Head of caudate nucleus (tissue), 42 donors: ENCODE results near the gene CARD11.

Source experiments
- DNase-seq, 42 donors: peaks; one replicate each; pipeline versions ENCODE4 v3.0.0 to v3.0.0-alpha.2; 2020 to 2021; ENCODE audit warnings: mixed read lengths in 7 of 42
- intact Hi-C: fragments of 100-400 bp; cut with DNase I; formaldehyde crosslinking; loops from one replicate; pipeline ENCODE4 v1.15.0; 2022

The CARD11 gene

GRCh38 chr7:2956526-2957368 is 86.9 kb downstream of the CARD11 start:
- peak in 6 of 42 donors; percentile 2 to 28 (median 15) for DNase-seq
- intact Hi-C loops = no loop called here

- DNase-seq = peak in 4 of 42 donors; percentile 1 to 23 (median 13)
- intact Hi-C loops = no loop called here
These were observed 87.6 kb downstream of the CARD11 start for GRCh38 chr7:2956076-2956475.

- peak in 3 of 42 donors; percentile 9 to 24 (median 11) for DNase-seq
- intact Hi-C loops = no loop called here
These were observed 88.4 kb downstream of the CARD11 start for GRCh38 chr7:2955269-2955668.

- intact Hi-C loops = no loop called here
- peak in 6 of 42 donors; percentile 9 to 37 (median 26) for DNase-seq
These were observed 89.2 kb downstream of the CARD11 start for GRCh38 chr7:2954433-2954853.

GRCh38 chr7:2953588-2954407 is 89.9 kb downstream of the CARD11 start:
- peak in 6 of 42 donors; percentile 8 to 28 (median 24) for DNase-seq
- intact Hi-C loops = no loop called here

- intact Hi-C loops = no loop called here
- peak in 5 of 42 donors; percentile 3 to 29 (median 6) for DNase-seq
These were observed 90.6 kb downstream of the CARD11 start for GRCh38 chr7:2953099-2953498.

- DNase-seq = peak in 6 of 42 donors; percentile 3 to 20 (median 8)
- intact Hi-C loops = no loop called here
These were observed 91.4 kb downstream of the CARD11 start for GRCh38 chr7:2952316-2952715.

- DNase-seq = no peak
- intact Hi-C loops = no loop called here
These were observed 93.1 kb downstream of the CARD11 start for GRCh38 chr7:2950578-2950977.

- no peak for DNase-seq
- intact Hi-C loops = no loop called here
These were observed 94.9 kb downstream of the CARD11 start for GRCh38 chr7:2948749-2949148.

GRCh38 chr7:2947058-2947780 is 96.4 kb downstream of the CARD11 start:
- DNase-seq = peak in 5 of 42 donors; percentile 3 to 21 (median 7)
- intact Hi-C loops = no loop called here

- peak in 4 of 42 donors; percentile 0 to 6 (median 1) for DNase-seq
- intact Hi-C loops = no loop called here
These were observed 98.5 kb downstream of the CARD11 start for GRCh38 chr7:2945171-2945570.

- intact Hi-C loops = no loop called here
- peak in 7 of 42 donors; percentile 5 to 29 (median 12) for DNase-seq
These were observed 98.9 kb downstream of the CARD11 start for GRCh38 chr7:2944739-2945138.

GRCh38 chr7:2943851-2944601 is 99.6 kb downstream of the CARD11 start:
- intact Hi-C loops = no loop called here
- peak in 7 of 42 donors; percentile 12 to 35 (median 25) for DNase-seq

- DNase-seq = peak in 6 of 42 donors; percentile 2 to 22 (median 15)
- intact Hi-C loops = no loop called here
These were observed 102.3 kb downstream of the CARD11 start for GRCh38 chr7:2941216-2941859.

GRCh38 chr7:2940466-2940865 is 103.2 kb downstream of the CARD11 start:
- intact Hi-C loops = no loop called here
- no peak for DNase-seq

GRCh38 chr7:2939193-2939885 is 104.3 kb downstream of the CARD11 start:
- peak in 8 of 42 donors; percentile 2 to 23 (median 14) for DNase-seq
- intact Hi-C loops = no loop called here

- peak in 8 of 42 donors; percentile 0 to 37 (median 14) for DNase-seq
- intact Hi-C loops = no loop called here
These were observed 105.0 kb downstream of the CARD11 start for GRCh38 chr7:2938514-2939192.
